OCI-LY7 (cell line): ENCODE results near the gene CPT1A. TPM values are rescaled to one million over a fixed set of nuclear protein-coding genes. Genes with fewer than 3 reads are reported as not detected.

Experiments used
- BruUV-seq: library from RNA; stranded (reverse); fragments of 400-500 nt; replicated peaks from 2 replicates; lab custom pipeline; 2021; lab: Mats Ljungman, UMichigan
- CTCF ChIA-PET: fragments of 300-600 bp; sonication (Branson Sonifier 250); formaldehyde crosslinking; loops from one replicate; lab custom pipeline; 2022; ENCODE audit warnings: antibody characterized with exemption; ENCODE audit not compliant: unreplicated experiment; lab: Charles Lee
- POLR2A ChIA-PET: fragments of 300-600 bp; sonication (Branson Sonifier 250); formaldehyde crosslinking; loops from one replicate; lab custom pipeline; 2022; ENCODE audit warnings: antibody characterized with exemption; lab: Charles Lee
- DNase-seq: peaks from one replicate; pipeline ENCODE4 v3.0.0-alpha.2; 2015; ENCODE audit warnings: low spot score
- H2AFZ ChIP-seq: fragments of 200-600 bp; sonication (generic), shearing (Covaris generic); 2 replicates; pipeline ENCODE4 v1.6.1; 2014; ENCODE audit warnings: mild to moderate bottlenecking, antibody characterized with exemption, low read length, moderate library complexity
- H3K27ac ChIP-seq: fragments of 200-600 bp; sonication (generic); 2 replicates; pipeline ENCODE4 v1.5.1; 2014; ENCODE audit warnings: mixed run types, low read depth, mild to moderate bottlenecking, moderate library complexity, low read length, inconsistent platforms; ENCODE audit not compliant: poor library complexity, severe bottlenecking
- H3K36me3 ChIP-seq: fragments of 200-600 bp; sonication (generic); 2 replicates; pipeline ENCODE4 v1.6.1; 2014; ENCODE audit warnings: mild to moderate bottlenecking, antibody characterized with exemption, low read length, moderate library complexity, mixed read lengths; ENCODE audit not compliant: insufficient read depth
- H3K4me1 ChIP-seq: fragments of 200-600 bp; sonication (generic); 2 replicates; pipeline ENCODE4 v1.5.1; 2014; ENCODE audit warnings: mild to moderate bottlenecking, low read length; ENCODE audit not compliant: insufficient read depth, poor library complexity, severe bottlenecking
- H3K4me2 ChIP-seq: fragments of 200-600 bp; sonication (generic); 2 replicates; pipeline ENCODE4 v1.6.1; 2014; ENCODE audit warnings: mild to moderate bottlenecking, low read length
- H3K4me3 ChIP-seq: fragments of 200-600 bp; sonication (generic); 2 replicates; pipeline ENCODE4 v1.5.1; 2014; ENCODE audit warnings: mild to moderate bottlenecking, low read depth, low read length; ENCODE audit not compliant: poor library complexity, severe bottlenecking
- H3K79me2 ChIP-seq: fragments of 200-600 bp; sonication (generic); 2 replicates; pipeline ENCODE4 v1.6.1; 2016; ENCODE audit warnings: low read depth, mild to moderate bottlenecking, low read length, moderate library complexity, mixed read lengths; ENCODE audit not compliant: insufficient read depth
- H3K9me2 ChIP-seq: fragments of 200-600 bp; sonication (generic); 2 replicates; pipeline ENCODE4 v1.6.1; 2016; ENCODE audit warnings: mild to moderate bottlenecking, low read length, mixed read lengths; ENCODE audit not compliant: insufficient read depth
- H3K9me3 ChIP-seq: fragments of 200-600 bp; sonication (generic); 2 replicates; pipeline ENCODE4 v1.6.1; 2014; ENCODE audit warnings: mild to moderate bottlenecking, mixed run types, low read length, mixed read lengths
- H4K20me1 ChIP-seq: fragments of 200-600 bp; sonication (generic); 2 replicates; pipeline ENCODE4 v1.6.1; 2014; ENCODE audit warnings: mild to moderate bottlenecking, antibody characterized with exemption, low read length, moderate library complexity, mixed read lengths; ENCODE audit not compliant: insufficient read depth
- EZH2phosphoT487 ChIP-seq: fragments of 200-600 bp; sonication (generic); IDR thresholded peaks from 2 replicates; pipeline ENCODE4 v1.6.1; 2018; ENCODE audit warnings: low read depth, borderline replicate concordance, mild to moderate bottlenecking, mixed run types, antibody characterized with exemption, low read length, moderate library complexity, mixed read lengths
- intact Hi-C: fragments of 100-400 bp; cut with micrococcal nuclease; formaldehyde crosslinking; loops from one replicate; pipeline ENCODE4 v1.10.0; 2022; ENCODE audit not compliant: unreplicated experiment
- total RNA-seq, 2 experiments: library from RNA; depleted of rRNA in 1 of 2; stranded (reverse); fragments of >200 nt in 1 of 2; shearing (Covaris generic) in 1 of 2; gene quantifications; 2 replicates each; pipeline ENCODE4 v1.2.3, GENCODE V29; 2014 to 2022
- TF ChIP-seq, protein P1 (sequence below): fragments of 200-600 bp; sonication (generic); conservative IDR thresholded peaks from 2 replicates; pipeline ENCODE4 v1.5.1; 2014; ENCODE audit warnings: mild to moderate bottlenecking, antibody characterized with exemption, low read length, moderate library complexity, mixed read lengths

Gene CPT1A
- total RNA-seq, 2 experiments from 2014 or later: 7.0 to 17.2 TPM

DNA sequence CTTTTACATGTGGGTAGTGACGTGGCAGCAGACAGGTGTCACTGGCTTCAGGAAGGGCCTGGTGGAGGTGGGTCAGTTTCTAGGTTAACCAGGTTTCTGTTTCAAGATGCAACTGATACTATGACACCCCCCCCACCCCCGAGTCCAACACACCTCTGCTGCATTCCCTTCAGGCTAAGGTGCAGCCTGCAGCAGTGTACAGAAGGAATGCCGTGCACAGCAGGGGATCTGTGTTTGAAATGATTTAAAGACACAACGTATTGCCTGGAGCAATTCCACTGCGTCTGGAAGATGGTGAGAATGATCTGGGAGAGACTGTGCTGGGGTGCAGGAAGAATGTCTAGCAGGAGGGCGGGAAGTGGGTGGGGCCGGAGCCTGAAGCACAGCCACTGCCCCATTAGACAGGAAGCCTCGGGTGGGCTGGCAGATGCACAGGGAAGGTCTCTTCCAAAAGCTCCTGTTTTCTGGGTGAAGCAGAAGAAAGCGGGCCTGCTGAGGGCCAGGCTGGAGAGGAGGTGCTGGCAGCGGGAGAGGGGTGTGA lies 78.5 kb downstream of the CPT1A start:
- no peak for DNase-seq
- intact Hi-C loops: no loop called here
- Histone ChIP-seq H4K20me1 (no peaks in the 10 kb centered on the region), H3K9me3 (no peaks in the 10 kb centered on the region), H3K79me2 (no peaks in the 10 kb centered on the region), H2AFZ (no peak overlapping the region), H3K27ac (no peak overlapping the region), H3K4me3 (no peak overlapping the region), H3K36me3 (no peaks in the 10 kb centered on the region), H3K4me2 (no peak overlapping the region), H3K9me2 (no peaks in the 10 kb centered on the region), H3K4me1 (no peaks in the 10 kb centered on the region)
- POLR2A ChIA-PET: no interaction called here
- no TSS peak for BruUV-seq
- TF ChIP-seq EZH2phosphoT487: no peak
- CTCF ChIA-PET: no interaction called here

DNA sequence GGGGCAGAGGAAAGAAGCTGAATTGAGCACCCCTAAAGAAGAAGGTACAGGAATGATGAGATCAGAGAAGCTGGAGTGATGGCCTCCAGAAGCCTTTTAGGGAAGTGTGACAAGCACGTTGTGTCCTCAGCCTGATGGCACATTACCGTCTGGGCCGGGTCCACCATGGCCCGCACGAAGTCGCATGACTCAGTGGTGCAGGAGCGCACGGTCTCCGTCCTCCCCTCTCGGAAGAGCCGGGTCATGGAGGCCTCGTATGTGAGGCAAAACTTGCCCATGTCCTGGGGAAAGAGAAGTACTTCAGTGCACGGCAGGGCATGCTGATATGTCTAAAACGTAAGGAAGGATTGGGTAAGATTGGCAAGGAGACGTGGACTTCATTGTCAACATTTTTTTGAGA lies 79.2 kb downstream of the CPT1A start:
- TF ChIP-seq EZH2phosphoT487: no peak
- TF ChIP-seq, protein P1, sequence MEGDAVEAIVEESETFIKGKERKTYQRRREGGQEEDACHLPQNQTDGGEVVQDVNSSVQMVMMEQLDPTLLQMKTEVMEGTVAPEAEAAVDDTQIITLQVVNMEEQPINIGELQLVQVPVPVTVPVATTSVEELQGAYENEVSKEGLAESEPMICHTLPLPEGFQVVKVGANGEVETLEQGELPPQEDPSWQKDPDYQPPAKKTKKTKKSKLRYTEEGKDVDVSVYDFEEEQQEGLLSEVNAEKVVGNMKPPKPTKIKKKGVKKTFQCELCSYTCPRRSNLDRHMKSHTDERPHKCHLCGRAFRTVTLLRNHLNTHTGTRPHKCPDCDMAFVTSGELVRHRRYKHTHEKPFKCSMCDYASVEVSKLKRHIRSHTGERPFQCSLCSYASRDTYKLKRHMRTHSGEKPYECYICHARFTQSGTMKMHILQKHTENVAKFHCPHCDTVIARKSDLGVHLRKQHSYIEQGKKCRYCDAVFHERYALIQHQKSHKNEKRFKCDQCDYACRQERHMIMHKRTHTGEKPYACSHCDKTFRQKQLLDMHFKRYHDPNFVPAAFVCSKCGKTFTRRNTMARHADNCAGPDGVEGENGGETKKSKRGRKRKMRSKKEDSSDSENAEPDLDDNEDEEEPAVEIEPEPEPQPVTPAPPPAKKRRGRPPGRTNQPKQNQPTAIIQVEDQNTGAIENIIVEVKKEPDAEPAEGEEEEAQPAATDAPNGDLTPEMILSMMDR: no peak
- Histone ChIP-seq H3K27ac (no peak overlapping the region), H3K4me3 (no peak overlapping the region), H4K20me1 (no peaks in the 10 kb centered on the region), H3K4me1 (no peaks in the 10 kb centered on the region), H3K4me2 (no peak overlapping the region), H2AFZ (no peak overlapping the region), H3K79me2 (no peaks in the 10 kb centered on the region), H3K9me2 (no peaks in the 10 kb centered on the region), H3K9me3 (no peaks in the 10 kb centered on the region), H3K36me3 (no peaks in the 10 kb centered on the region)
- intact Hi-C loops: no loop called here
- CTCF ChIA-PET: no interaction called here
- no TSS peak for BruUV-seq
- no peak for DNase-seq
- POLR2A ChIA-PET: interaction anchor here (0.6 kb wide), 1 partner anchor 81 kb away, joined by 3 read pairs; no protein-coding TSS in a partner anchor

DNA sequence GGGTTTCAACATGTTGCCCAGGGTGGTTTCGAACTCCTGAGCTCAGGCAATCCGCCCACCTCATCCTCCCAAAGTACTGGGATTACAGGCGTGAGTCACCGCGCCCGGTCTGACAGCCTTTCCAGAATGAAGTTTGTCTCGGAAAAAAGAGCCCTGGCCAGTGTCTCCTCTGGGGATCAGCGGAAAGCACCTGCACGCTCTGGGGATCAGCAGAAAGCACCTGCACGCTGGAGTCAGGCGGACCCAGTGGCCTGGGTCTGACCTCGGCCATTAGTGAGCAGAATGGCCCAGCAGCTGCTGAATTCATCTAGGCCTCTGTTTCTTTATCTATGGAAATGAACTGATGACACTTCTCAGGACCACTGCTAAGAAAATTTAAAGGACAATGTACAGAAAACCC lies 79.9 kb downstream of the CPT1A start:
- no TSS peak for BruUV-seq
- H3K4me3 ChIP-seq: no peak overlapping the region

More for the DNA sequence above, 79.9 kb downstream of the CPT1A start:
- H3K79me2 ChIP-seq: no peaks in the 10 kb centered on the region
- intact Hi-C loops: no loop called here
- H3K9me2 ChIP-seq: no peaks in the 10 kb centered on the region
- POLR2A ChIA-PET: interaction anchor here (0.6 kb wide), 1 partner anchor 1108 kb away, joined by 3 read pairs; no protein-coding TSS in a partner anchor
- CTCF ChIA-PET: no interaction called here
- H4K20me1 ChIP-seq: no peaks in the 10 kb centered on the region
- H3K9me3 ChIP-seq: no peaks in the 10 kb centered on the region
- DNase-seq: no peak
- no peak overlapping the region for H3K4me2 ChIP-seq
- no peaks in the 10 kb centered on the region for H3K4me1 ChIP-seq
- H3K27ac ChIP-seq: no peak overlapping the region
- H2AFZ ChIP-seq: no peak overlapping the region
- no peaks in the 10 kb centered on the region for H3K36me3 ChIP-seq
- TF ChIP-seq EZH2phosphoT487: no peak
- TF ChIP-seq, protein P1: no peak
